Stimulated activated CD4-positive, alpha-beta T cell treated with anti-CD3 and anti-CD28 coated beads, TNF-alpha, amount 100 ng/mL, for 4 hours (primary cell): ENCODE measurements around the gene DSN1.
"Not testable (repeated sequence)": the region's sequence is repeated elsewhere in the genome, so short reads cannot be mapped to it uniquely, and the experiment has no call there.

Experiments
- DNase-seq, 3 experiments: peaks; one replicate each; pipeline ENCODE4 v3.0.0-alpha.2; 2020; ENCODE audit warnings: low read depth in 3 of 3

The DSN1 gene

GRCh38 chr20:36773597-36774390 is at the start of gene DSN1:
Gene DSN1 (minus strand): TSS chr20:36773763. CDS start chr20:36771458, 2,305 bp downstream.
- DNase-seq: peak; percentile 97 to 99 (median 97)

GRCh38 chr20:36823121-36823520 is 49.6 kb upstream of the DSN1 start:
- DNase-seq: no peak

- DNase-seq: no peak
Observed at GRCh38 chr20:36821964-36822437, 48.4 kb upstream of the DSN1 start.

DNA sequence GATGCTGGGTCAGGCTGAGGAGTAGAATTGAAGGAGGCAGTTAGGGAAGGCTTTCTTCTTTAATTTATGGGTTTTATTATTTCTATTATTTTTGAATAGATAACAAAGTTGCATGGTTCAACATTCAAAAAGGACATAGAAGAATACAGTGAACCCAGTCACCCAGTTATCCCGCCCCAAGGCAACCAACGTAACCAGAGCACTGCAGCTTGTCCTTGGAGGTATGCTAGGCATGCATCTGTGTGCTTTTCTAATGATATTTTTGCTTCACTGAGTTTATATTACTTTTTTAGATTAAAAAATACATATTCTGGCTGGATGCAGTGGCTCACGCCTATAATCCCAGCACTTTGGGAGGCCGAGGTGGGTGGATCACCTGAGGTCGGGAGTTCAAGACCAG is 47.4 kb upstream of the DSN1 start:
- no peak for DNase-seq

- DNase-seq: no peak
Observed at GRCh38 chr20:36820073-36820472, 46.5 kb upstream of the DSN1 start.

- no peak for DNase-seq
Observed at GRCh38 chr20:36819659-36820058, 46.1 kb upstream of the DSN1 start.

DNA sequence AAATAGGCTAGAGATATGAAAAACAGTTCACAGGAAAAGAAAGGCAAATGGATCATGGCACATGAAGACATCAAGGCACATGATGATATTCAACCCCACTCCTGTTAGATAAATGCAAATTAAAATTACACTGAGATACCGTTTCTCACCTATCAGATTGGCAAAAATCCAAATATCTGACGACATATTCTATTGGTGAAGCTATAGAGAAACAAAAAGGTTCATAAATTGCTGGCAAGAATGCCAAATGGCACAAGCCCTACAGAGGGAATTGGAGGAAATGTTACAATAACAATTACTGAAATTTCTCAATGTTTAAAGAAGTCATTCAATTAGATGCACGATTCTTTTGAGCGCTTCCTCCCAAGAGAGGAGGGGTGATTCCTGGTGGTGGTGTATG is 45.3 kb upstream of the DSN1 start:
- no peak for DNase-seq

DNA sequence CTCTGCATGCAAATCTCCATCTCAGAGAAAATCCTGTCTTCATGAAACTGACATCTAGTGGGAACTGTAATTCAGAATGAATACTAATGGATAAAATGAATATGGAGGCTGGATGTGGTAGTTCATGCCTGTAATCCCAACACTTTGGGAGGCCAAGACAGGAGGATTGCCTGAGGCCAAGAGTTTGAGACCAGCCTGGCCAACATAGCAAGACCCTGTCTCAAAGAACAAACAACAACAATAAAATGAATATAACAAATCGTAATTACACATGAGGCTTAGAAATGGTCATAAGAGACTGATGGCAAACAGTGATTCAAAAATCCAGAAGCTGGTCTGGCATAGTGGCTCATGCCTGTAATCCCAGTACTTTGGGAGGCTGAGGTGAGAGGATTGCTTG is 44.6 kb upstream of the DSN1 start:
- DNase-seq: no peak

- no peak for DNase-seq
Observed at GRCh38 chr20:36817496-36817895, 43.9 kb upstream of the DSN1 start.

DNA sequence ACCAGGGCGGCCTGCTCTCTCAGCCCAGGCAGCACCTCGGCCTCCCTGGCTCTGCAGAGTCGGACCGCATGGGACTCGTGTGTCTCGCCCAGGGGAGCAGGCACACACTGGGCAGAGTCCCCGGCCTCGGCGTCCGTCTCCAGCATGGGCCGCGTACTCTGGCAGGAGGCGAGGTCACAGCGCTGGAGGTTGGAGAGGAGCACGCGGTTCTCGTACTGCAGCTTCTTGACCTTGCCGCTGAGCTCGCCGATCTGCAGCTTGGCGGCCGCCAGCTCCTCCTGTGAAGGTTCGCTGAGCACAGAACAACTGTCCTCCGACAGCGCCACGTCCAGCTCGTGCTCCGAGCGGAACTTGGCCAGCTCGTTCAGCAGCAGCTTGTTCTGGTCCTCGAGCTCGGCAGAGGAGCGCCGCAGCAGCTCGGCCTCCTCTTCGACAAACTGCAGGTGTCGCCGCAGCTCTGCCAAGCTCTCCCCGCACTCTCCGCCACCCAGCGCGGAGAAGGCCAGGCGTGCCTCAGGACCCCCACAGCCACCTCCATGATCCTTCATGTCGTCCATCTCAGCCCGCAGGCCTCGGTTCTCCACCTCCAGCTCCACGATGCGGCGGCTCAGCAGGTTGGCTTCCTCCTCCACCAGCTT is 42.0 kb upstream of the DSN1 start:
- no peak for DNase-seq

- DNase-seq: no peak
Observed at GRCh38 chr20:36812594-36813463, 39.3 kb upstream of the DSN1 start.

DNA sequence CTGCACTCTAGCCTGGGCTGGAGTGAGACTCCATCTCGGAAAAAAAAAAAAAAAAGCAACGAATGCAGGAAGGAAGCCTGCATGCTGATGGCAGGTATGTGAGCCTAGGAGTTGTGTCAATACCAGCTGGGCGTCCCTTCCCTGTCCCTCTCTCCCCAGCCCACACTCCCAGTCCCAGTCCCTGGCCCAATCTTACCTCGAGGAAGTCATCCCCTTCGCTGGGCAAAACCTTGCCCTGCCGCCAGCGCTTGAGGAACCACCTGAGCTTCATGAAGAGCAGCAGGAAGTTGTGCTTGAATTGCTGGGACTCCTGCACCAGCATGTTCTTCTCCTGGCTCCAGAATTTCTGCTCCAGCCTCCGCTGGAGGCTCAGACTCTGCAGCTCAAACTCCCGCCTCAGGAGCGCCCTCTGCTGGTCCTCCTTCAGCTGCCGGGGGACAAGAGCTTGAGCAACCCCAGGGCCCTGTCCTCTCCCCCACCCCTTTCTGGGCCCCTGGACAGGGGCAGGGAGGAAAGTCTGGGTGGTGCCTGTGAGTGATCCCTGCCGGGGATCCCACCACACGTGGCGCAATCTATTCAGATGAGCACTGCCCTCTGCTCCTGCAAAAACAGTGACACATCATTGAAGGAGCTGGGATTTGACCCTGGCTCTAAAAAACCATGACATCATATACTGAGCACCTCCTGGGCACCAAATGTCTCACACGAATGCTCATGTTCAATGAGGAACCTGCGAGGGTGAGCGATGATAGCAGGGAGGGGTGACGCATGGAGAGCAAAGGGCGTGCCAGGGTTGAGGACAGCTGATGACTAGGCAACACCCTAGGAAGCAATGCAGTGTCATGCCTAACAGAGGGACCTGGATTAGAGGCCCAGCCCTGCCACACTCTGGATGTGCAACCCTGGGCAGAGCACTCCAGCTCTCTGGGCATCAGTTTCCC is 35.0 kb upstream of the DSN1 start:
- peak; percentile 48 to 61 (median 51) for DNase-seq

- no peak for DNase-seq
Observed at GRCh38 chr20:36806049-36806448, 32.5 kb upstream of the DSN1 start.

GRCh38 chr20:36805396-36805795 is 31.8 kb upstream of the DSN1 start:
- no peak for DNase-seq

GRCh38 chr20:36804425-36804824 is 30.9 kb upstream of the DSN1 start:
- no peak for DNase-seq

DNA sequence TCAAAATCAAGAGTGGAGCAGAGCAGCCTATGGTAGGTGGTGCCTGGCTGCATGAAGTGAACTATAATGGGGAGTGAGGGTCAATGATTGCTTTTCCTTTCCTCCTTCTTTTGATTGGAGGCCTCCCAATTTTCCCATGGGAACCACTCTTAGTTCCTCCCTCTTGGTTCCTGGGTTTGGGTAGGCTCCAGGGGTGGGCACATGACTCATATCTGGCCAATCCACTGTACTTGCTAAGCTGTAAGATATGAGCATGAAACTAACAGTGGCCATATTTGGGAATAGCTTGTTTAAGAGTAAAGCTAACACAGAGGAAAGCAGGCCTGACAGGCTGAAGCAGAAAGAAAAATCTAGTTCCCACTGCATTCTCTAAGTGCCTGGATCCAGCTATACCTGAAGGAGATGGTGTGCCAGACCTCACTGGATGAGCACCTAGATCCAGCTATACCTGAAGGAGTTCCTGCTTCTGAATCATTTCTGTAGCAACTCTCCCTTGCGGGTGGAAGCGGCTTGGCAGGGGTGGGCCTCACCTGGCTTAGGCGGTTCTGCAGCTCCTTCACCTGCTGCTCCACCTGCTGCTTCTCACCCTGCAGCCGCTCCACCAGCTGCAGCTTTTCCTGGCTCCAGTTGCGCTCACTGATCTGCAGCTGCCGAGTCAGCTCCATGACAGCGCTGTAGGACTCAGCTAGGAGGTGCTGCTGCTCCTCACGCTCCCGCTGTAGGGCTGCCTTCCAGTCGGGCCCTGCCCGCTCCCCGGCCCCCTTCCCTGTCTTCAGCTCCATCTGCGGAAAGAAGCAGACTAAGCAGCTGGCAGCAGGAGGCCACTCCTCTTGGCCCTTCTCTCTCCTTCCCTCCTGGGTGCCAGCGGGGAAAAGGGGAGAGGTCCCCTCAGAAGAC is 29.0 kb upstream of the DSN1 start:
- no peak for DNase-seq

- DNase-seq: no peak
Observed at GRCh38 chr20:36800410-36800809, 26.8 kb upstream of the DSN1 start.

- not testable (repeated sequence) for DNase-seq
Observed at GRCh38 chr20:36799313-36799712, 25.8 kb upstream of the DSN1 start.

- no peak for DNase-seq
Observed at GRCh38 chr20:36796875-36797274, 23.3 kb upstream of the DSN1 start.

DNA sequence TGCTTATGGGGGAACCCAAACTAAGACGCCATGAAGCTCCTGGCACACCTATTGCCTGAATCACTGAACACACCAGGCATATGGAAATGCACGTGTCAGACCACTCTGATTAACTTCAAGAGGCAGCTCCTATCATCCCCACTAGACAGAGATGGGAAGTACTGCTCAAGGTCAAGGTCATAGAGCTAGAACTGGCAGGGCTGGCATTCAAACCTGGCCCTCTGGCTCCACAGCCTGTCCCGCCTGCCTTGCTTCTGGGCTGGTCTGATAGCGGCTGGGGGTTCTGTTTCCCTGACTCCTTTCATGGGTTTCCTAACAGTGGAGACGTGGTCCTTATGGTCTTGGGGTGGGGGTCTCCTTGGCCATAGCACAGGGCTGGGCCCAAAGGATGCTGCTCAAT is 22.6 kb upstream of the DSN1 start:
- no peak for DNase-seq
